BJ (cell line): ENCODE data around the gene DDX56. TPM values are rescaled to one million over a fixed set of nuclear protein-coding genes. Genes with fewer than 3 reads are reported as not detected.

ENCODE experiments used
- CTCF ChIA-PET: fragments of 350-600 bp; formaldehyde crosslinking; extraction: SDS; loops from one replicate; lab custom pipeline; 2021; ENCODE audit warnings: antibody characterized with exemption, inconsistent platforms; lab: Yijun Ruan, JAX
- POLR2A ChIA-PET: fragments of 300-600 bp; sonication (Branson Sonifier 250); formaldehyde crosslinking; extraction: SDS; loops from one replicate; lab custom pipeline; 2021; ENCODE audit warnings: antibody characterized with exemption; lab: Charles Lee
- DNase-seq: peaks from one replicate; pipeline ENCODE4 v3.0.0-alpha.2; 2011; ENCODE audit warnings: low read depth
- H3K27me3 ChIP-seq: 2 replicates; pipeline ENCODE4 v1.6.0; 2011; ENCODE audit warnings: low read length; ENCODE audit not compliant: control insufficient read depth, insufficient read depth
- H3K36me3 ChIP-seq: 2 replicates; pipeline ENCODE4 v1.5.1; 2011; ENCODE audit warnings: low read length; ENCODE audit not compliant: control insufficient read depth, insufficient read depth
- H3K4me3 ChIP-seq: 2 replicates; pipeline ENCODE4 v1.5.1; 2011; ENCODE audit warnings: low read depth, mild to moderate bottlenecking, control low read depth, low read length
- CTCF ChIP-seq: IDR thresholded peaks from 2 replicates; pipeline ENCODE4 v1.5.1; 2011; ENCODE audit warnings: low read depth, mild to moderate bottlenecking, control low read depth, inconsistent platforms, low read length, moderate library complexity; ENCODE audit not compliant: insufficient read depth
- polyA plus RNA-seq: library from polyadenylated mRNA; depleted of rRNA; stranded (reverse); fragments of >200 nt; gene quantifications from 2 replicates; pipeline ENCODE4 v1.2.3, GENCODE V29; 2011

The DDX56 gene
- polyA plus RNA-seq, 1 experiment: 77.3 TPM

GRCh38 chr7:44541028-44541869, 32.5 kb downstream of the DDX56 start, which contains the start of gene NPC1L1:
TSS of gene NPC1L1 (minus strand) at chr7:44541330. CDS start at chr7:44541259, 71 bp downstream.
- CTCF ChIA-PET: interaction anchor here (2.3 kb wide), 1 partner anchor 23 kb away, joined by 11 read pairs; no protein-coding TSS in a partner anchor
- H3K36me3 ChIP-seq: no peaks in the 10 kb centered on the region
- no peaks in the 10 kb centered on the region; the same call in 1 of the 2 replicates for H3K27me3 ChIP-seq
- TF ChIP-seq CTCF: no peak
- POLR2A ChIA-PET: no interaction called here
- H3K4me3 ChIP-seq: no peak within 1 kb of the TSS
- no peak for DNase-seq

GRCh38 chr7:44540592-44541027, 33.1 kb downstream of the DDX56 start:
- DNase-seq: no peak
- no peak for TF ChIP-seq CTCF
- no peaks in the 10 kb centered on the region; the same call in 1 of the 2 replicates for H3K27me3 ChIP-seq
- H3K4me3 ChIP-seq: no peak overlapping the region
- H3K36me3 ChIP-seq: no peaks in the 10 kb centered on the region
- ChIA-PET POLR2A (no interaction called here), CTCF (interaction anchor here (1.5 kb wide), 1 partner anchor 300 kb away, joined by 3 read pairs; no protein-coding TSS in a partner anchor)

- ChIA-PET CTCF (interaction anchor here (1.3 to 1.5 kb wide), 2 partner anchors 25 to 299 kb away, joined by 3 to 5 read pairs; no protein-coding TSS in a partner anchor), POLR2A (no interaction called here)
- no peak for DNase-seq
- TF ChIP-seq CTCF: no peak
- Histone ChIP-seq H3K4me3 (no peak overlapping the region), H3K36me3 (no peaks in the 10 kb centered on the region), H3K27me3 (no peaks in the 10 kb centered on the region; the same call in 1 of the 2 replicates)
Observed at GRCh38 chr7:44539669-44540506, 33.8 kb downstream of the DDX56 start.

- TF ChIP-seq CTCF: no peak
- CTCF ChIA-PET: interaction anchor here (1.3 to 1.5 kb wide), 2 partner anchors 26 to 298 kb away, joined by 3 to 5 read pairs; no protein-coding TSS in a partner anchor
- POLR2A ChIA-PET: no interaction called here
Observed at GRCh38 chr7:44538798-44539668, 34.7 kb downstream of the DDX56 start.

More at GRCh38 chr7:44538798-44539668, 34.7 kb downstream of the DDX56 start:
- no peak for DNase-seq
- no peaks in the 10 kb centered on the region; the same call in 1 of the 2 replicates for H3K27me3 ChIP-seq
- no peak overlapping the region for H3K4me3 ChIP-seq
- H3K36me3 ChIP-seq: no peaks in the 10 kb centered on the region
